ENCODE measurements around the gene CDCP1.

DNA sequence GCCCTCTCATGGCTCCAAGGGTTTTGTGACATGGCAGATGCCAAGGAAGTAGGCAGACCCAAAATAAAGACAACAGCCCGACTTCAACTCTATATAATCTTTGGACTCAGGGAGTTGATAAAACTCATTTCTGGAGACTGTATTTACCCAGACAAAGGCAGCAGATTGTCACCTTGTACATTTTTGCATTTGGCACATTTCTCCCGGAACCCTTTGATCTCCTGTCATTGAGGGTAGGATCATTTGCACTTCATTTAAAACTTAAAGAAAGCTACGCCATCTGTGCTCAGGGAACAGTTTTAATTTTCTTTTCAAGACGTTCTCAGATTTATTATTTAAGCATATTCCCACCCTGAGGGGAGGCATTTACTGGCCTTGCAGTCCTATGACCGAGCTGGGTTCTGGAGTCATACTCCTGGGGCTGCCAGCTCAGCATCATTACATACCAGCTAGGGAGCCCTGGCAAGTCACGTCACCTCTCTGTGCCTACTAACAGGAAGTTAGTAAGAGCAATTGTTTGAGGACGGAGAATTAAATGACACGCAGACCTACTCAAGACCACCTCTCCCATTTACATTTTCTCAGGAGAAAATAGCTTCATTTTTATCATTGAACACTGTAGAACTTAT lies 5.9 kb downstream of the CDCP1 start:
- TF ChIP-seq, protein P1, sequence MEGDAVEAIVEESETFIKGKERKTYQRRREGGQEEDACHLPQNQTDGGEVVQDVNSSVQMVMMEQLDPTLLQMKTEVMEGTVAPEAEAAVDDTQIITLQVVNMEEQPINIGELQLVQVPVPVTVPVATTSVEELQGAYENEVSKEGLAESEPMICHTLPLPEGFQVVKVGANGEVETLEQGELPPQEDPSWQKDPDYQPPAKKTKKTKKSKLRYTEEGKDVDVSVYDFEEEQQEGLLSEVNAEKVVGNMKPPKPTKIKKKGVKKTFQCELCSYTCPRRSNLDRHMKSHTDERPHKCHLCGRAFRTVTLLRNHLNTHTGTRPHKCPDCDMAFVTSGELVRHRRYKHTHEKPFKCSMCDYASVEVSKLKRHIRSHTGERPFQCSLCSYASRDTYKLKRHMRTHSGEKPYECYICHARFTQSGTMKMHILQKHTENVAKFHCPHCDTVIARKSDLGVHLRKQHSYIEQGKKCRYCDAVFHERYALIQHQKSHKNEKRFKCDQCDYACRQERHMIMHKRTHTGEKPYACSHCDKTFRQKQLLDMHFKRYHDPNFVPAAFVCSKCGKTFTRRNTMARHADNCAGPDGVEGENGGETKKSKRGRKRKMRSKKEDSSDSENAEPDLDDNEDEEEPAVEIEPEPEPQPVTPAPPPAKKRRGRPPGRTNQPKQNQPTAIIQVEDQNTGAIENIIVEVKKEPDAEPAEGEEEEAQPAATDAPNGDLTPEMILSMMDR (IDR thresholded peaks at IDR 0.05) = no peak
- TF ChIP-seq POLR2A (IDR thresholded peaks at IDR 0.05) = no peak

Data from gastroesophageal sphincter (tissue), 3 donors.